Erythroblast (primary cell): ENCODE results near the gene AARSD1.
"Not testable (repeated sequence)": the region's sequence is repeated elsewhere in the genome, so short reads cannot be mapped to it uniquely, and the experiment has no call there.

Experiments
- DNase-seq, 2 experiments: peaks; one replicate each; lab custom pipeline; 2025; lab: John Stamatoyannopoulos, UW
- GATA1 ChIP-seq: IDR thresholded peaks from 2 replicates; pipeline ENCODE4 v1.6.1; 2011; ENCODE audit warnings: low read depth, mild to moderate bottlenecking, control low read depth, low read length, moderate library complexity
- POLR2A ChIP-seq: IDR thresholded peaks from 2 replicates; pipeline ENCODE4 v1.6.1; 2011; ENCODE audit warnings: mild to moderate bottlenecking, low read length

AARSD1 gene

GRCh38 chr17:42992872-42993271 lies 28.6 kb upstream of the AARSD1 start:
- TF ChIP-seq POLR2A (no peak), GATA1 (no peak)
- no peak for DNase-seq

GRCh38 chr17:42991471-42991870 lies 27.2 kb upstream of the AARSD1 start:
- TF ChIP-seq POLR2A = no peak
- TF ChIP-seq GATA1 = no peak
- DNase-seq = no peak

DNA sequence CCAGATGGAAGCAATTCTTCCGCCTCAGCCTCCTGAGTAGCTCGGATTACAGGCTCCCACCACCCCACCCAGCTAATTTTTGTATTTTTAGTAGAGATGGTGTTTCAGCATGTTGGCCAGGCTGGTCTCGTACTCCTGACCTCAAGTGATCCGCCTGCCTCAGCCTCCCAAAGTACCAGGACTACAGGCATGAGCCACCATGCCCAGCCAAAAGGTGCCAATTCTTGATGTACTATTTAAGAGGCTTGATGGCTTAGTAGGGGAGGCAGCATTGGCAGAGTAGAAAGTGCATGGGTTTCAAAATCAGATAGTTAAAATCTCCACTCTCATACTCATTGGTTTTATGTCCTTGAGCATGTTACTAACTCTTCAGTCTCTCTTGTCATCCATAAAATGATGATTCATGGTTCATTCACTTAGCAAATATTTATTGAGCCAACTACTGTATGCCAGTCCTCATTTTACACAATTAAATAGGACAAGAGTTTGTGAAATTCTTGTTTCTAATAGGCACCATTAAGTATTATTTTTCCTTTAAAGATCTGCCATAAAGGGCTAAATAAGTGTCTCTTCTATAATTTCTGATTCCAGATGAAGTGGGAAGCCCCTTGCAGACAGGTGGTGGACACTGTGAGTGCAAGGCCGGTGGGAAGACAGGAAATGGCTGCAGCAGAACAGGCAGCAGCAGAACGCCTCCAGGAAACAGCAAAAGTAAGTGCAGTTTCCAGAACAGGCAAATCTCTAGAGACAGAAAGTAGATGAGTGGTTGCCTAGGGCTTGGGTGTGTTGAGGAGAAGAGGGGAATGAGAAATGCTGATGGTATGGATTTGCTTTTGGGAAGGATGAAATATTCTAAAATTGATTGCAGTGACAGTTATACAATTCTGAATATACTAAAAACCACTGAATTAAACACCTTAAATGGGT lies 25.7 kb upstream of the AARSD1 start:
- TF ChIP-seq POLR2A = no peak
- no peak for TF ChIP-seq GATA1
- DNase-seq = no peak

- TF ChIP-seq GATA1 (no peak), POLR2A (no peak)
- no peak for DNase-seq
These were observed 24.9 kb upstream of the AARSD1 start for GRCh38 chr17:42989141-42989540.

- DNase-seq = no peak
- TF ChIP-seq POLR2A (no peak), GATA1 (no peak)
These were observed 21.0 kb upstream of the AARSD1 start for GRCh38 chr17:42985225-42985624.

- no peak for DNase-seq
- TF ChIP-seq GATA1 (no peak), POLR2A (no peak)
These were observed 18.0 kb upstream of the AARSD1 start for GRCh38 chr17:42982266-42982665.

- peak; percentile 68 to 81 for DNase-seq
- peak; percentile 27 for TF ChIP-seq POLR2A
- no peak for TF ChIP-seq GATA1
These were observed 16.6 kb upstream of the AARSD1 start for GRCh38 chr17:42980766-42981397.

DNA sequence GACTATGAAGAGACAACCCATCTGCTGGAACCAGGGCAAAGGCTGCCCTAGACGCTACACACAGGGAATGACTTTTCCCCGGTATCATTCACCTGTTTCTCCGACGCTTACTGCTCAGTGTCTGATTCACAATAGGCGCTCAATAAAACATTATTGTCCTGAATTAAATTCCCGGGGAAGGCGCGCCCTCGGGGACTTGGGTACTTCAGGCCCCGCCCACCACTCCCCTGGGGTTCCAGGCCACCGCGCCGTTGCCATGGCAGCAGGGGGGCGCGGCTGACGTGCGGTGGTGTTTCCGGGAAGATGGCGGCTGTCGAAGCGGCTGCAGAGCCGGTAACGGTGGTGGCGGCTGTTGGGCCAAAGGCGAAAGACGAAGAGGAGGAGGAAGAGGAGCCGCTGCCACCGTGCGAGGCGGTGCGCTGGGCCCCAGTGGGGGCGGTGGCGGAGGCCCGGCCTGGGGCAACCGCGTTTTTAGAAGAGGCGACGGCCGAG lies 16.1 kb upstream of the AARSD1 start, which contains the start of gene RUNDC1:
RUNDC1 (plus strand) TSS at position 292 of the 492 bp plus-strand sequence; CDS start at position 304, 12 bp downstream.
- TF ChIP-seq POLR2A (peak; percentile 60), GATA1 (no peak)
- peak; percentile 93 to 96 for DNase-seq

- TF ChIP-seq GATA1 (no peak), POLR2A (no peak)
- peak; percentile 80 to 81 for DNase-seq
These were observed 15.4 kb upstream of the AARSD1 start, which contains the start of gene PTGES3L for GRCh38 chr17:42979511-42980273. Gene PTGES3L (minus strand): TSS chr17:42980080. CDS start chr17:42980053, 27 bp downstream.

DNA sequence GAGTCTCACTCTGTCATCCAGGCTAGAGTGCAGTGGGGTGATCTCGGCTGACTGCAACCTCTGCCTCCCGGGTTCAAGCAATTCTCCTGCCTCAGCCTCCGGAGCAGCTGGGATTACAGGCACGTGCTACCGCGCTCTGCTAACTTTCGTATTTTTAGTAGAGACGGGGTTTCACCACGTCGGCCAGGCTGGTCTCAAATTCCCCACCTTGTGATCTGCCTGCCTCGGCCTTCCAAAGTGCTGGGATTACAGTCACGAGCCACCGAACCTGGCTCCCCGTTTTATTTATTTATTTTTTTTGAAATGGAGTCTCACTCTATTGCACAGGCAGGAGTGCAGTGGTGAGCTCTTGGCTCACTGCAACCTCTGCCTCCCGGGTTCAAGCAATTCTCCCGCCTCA lies 11.4 kb upstream of the AARSD1 start:
- not testable (repeated sequence) for DNase-seq

GRCh38 chr17:42975265-42975664 lies 11.0 kb upstream of the AARSD1 start:
- no peak for TF ChIP-seq POLR2A
- no peak for DNase-seq

DNA sequence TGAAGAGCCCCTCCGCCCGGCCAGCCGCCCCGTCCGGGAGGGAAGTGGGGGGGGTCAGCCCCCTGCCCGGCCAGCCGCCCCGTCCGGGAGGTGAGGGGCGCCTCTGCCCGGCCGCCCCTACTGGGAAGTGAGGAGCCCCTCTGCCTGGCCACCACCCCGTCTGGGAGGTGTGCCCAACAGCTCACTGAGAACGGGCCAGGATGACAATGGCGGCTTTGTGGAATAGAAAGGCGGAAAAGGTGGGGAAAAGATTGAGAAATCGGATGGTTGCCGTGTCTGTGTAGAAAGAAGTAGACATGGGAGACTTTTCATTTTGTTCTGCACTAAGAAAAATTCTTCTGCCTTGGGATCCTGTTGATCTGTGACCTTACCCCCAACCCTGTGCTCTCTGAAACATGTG lies 9.1 kb upstream of the AARSD1 start:
- DNase-seq = not testable (repeated sequence)

DNA sequence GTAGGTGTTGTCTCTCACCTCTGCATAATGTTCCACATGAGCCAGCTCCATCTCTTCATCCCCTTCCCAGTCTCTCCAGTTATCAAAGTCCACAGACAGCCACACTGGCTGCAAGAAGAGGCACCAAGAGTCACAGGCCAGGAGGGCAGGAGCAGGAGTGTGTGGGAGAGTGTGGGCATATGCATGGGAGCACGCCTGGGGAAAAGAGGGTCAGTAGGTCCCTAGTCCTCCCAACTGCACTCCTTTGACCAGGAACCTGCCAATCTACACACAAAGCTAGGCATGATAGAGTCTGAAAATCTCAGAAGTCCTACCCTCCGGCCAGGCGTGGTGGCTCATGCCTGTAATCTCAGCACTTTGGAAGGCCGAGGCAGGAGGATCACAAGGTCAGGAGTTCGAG lies 7.3 kb upstream of the AARSD1 start:
- TF ChIP-seq GATA1 = no peak
- TF ChIP-seq POLR2A = no peak
- no peak for DNase-seq
